Osteoblast (primary cell): ENCODE measurements around the gene NCAM2. TPM values are rescaled to one million over a fixed set of nuclear protein-coding genes. Genes with fewer than 3 reads are reported as not detected.

Source experiments
- DNase-seq: peaks from one replicate; pipeline ENCODE4 v3.0.0; 2011; ENCODE audit warnings: low spot score, mixed read lengths; ENCODE audit not compliant: insufficient read length; ENCODE audit errors: missing footprints
- H2AFZ ChIP-seq: 2 replicates; pipeline ENCODE4 v1.6.0; 2011; ENCODE audit warnings: mild to moderate bottlenecking, low read length
- H3K27ac ChIP-seq: 2 replicates; pipeline ENCODE4 v1.5.1; 2011; ENCODE audit warnings: mild to moderate bottlenecking, low read depth, low read length, moderate library complexity
- H3K27me3 ChIP-seq: 2 replicates; pipeline ENCODE4 v1.6.0; 2012; ENCODE audit warnings: mild to moderate bottlenecking, control low read depth, inconsistent platforms, low read length, moderate library complexity; ENCODE audit not compliant: insufficient read depth
- H3K36me3 ChIP-seq: 2 replicates; pipeline ENCODE4 v1.5.1; 2011; ENCODE audit warnings: mild to moderate bottlenecking, low read length, control low read depth, moderate library complexity; ENCODE audit not compliant: insufficient read depth
- H3K4me1 ChIP-seq: 2 replicates; pipeline ENCODE4 v1.5.1; 2011; ENCODE audit warnings: mild to moderate bottlenecking, low read length, control low read depth, moderate library complexity; ENCODE audit not compliant: insufficient read depth
- H3K4me2 ChIP-seq: 2 replicates; pipeline ENCODE4 v1.6.0; 2011; ENCODE audit warnings: mild to moderate bottlenecking, low read length; ENCODE audit not compliant: insufficient read depth
- H3K4me3 ChIP-seq: fragments of 200-600 bp; sonication (generic); 3 replicates; pipeline ENCODE4 v1.5.1; 2012; ENCODE audit warnings: mild to moderate bottlenecking, low read length, inconsistent platforms; ENCODE audit not compliant: insufficient read depth
- H3K79me2 ChIP-seq: 2 replicates; pipeline ENCODE4 v1.6.0; 2012; ENCODE audit warnings: mild to moderate bottlenecking, low read length, control low read depth, inconsistent platforms; ENCODE audit not compliant: insufficient read depth
- H3K9me3 ChIP-seq: 2 replicates; pipeline ENCODE4 v1.5.1; 2011; ENCODE audit warnings: low read depth, low read length, control low read depth
- H4K20me1 ChIP-seq: 2 replicates; pipeline ENCODE4 v1.6.0; 2012; ENCODE audit warnings: mild to moderate bottlenecking, low read length, control low read depth; ENCODE audit not compliant: insufficient read depth
- total RNA-seq: library from RNA; depleted of rRNA; stranded (reverse); fragments of >200 nt; gene quantifications from 2 replicates; pipeline ENCODE4 v1.2.3, GENCODE V29; 2012
- TF ChIP-seq, protein P1 (sequence below): IDR thresholded peaks from 2 replicates; pipeline ENCODE4 v1.5.1; 2011; ENCODE audit warnings: mild to moderate bottlenecking, low read depth, low read length, moderate library complexity; ENCODE audit errors: extremely low read depth

NCAM2 gene
- total RNA-seq, 1 donor = 8.0 TPM

DNA sequence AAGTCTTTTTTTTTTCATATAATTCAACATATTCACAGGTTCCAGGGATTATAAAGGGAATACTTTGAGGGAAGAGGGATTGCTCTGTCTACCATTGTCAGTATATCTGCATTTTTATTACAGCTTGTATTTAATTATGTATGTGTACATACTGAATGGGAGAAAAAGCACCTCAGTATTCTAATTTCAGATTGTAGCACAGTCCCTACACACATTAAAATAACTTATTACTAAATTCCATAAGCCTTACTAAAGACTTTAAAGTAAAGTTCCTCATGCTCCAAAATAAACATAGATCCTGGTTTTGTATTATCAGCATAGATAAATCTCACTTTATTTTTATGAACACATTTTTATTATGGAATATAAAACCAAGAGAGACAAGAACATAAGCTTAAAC, 134.2 kb downstream of the NCAM2 start:
- DNase-seq = no peak
- no peak overlapping the region for H2AFZ ChIP-seq
- H4K20me1 ChIP-seq = no peaks in the 10 kb centered on the region
- H3K36me3 ChIP-seq = no peaks in the 10 kb centered on the region
- H3K27me3 ChIP-seq = no peaks in the 10 kb centered on the region
- H3K4me2 ChIP-seq = no peak overlapping the region
- H3K4me3 ChIP-seq = no peak overlapping the region
- no peaks in the 10 kb centered on the region for H3K79me2 ChIP-seq
- no peak overlapping the region for H3K27ac ChIP-seq
- TF ChIP-seq, protein P1, sequence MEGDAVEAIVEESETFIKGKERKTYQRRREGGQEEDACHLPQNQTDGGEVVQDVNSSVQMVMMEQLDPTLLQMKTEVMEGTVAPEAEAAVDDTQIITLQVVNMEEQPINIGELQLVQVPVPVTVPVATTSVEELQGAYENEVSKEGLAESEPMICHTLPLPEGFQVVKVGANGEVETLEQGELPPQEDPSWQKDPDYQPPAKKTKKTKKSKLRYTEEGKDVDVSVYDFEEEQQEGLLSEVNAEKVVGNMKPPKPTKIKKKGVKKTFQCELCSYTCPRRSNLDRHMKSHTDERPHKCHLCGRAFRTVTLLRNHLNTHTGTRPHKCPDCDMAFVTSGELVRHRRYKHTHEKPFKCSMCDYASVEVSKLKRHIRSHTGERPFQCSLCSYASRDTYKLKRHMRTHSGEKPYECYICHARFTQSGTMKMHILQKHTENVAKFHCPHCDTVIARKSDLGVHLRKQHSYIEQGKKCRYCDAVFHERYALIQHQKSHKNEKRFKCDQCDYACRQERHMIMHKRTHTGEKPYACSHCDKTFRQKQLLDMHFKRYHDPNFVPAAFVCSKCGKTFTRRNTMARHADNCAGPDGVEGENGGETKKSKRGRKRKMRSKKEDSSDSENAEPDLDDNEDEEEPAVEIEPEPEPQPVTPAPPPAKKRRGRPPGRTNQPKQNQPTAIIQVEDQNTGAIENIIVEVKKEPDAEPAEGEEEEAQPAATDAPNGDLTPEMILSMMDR = no peak
- H3K9me3 ChIP-seq = no peaks in the 10 kb centered on the region
- no peaks in the 10 kb centered on the region for H3K4me1 ChIP-seq

DNA sequence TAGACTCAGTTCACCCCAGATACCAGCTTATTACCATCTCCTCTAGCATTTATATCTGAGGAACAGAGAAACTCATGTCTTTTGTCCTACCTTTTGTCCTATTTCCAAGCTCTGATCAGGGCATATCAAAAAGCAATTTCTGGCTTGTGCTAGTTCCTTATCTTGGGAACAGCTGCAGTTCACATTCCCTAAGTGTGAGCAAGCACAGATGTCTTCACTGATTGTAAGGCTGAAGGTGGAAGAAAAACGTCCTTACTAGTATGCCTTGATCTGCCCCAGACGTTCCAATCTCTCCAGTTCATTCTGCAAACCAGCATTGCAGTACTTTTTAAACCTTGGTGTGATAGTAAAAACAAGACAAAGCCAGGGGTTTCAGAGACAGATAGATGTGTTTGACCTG, 139.8 kb downstream of the NCAM2 start:
- no peaks in the 10 kb centered on the region for H3K27me3 ChIP-seq
- H3K79me2 ChIP-seq = no peaks in the 10 kb centered on the region
- TF ChIP-seq, protein P1 = no peak
- no peaks in the 10 kb centered on the region for H3K4me1 ChIP-seq
- no peak overlapping the region for H3K4me3 ChIP-seq
- no peak overlapping the region for H3K4me2 ChIP-seq
- H3K36me3 ChIP-seq = no peaks in the 10 kb centered on the region
- H3K27ac ChIP-seq = no peak overlapping the region
- no peaks in the 10 kb centered on the region for H4K20me1 ChIP-seq
- H2AFZ ChIP-seq = no peak overlapping the region
- H3K9me3 ChIP-seq = no peaks in the 10 kb centered on the region
- no peak for DNase-seq

DNA sequence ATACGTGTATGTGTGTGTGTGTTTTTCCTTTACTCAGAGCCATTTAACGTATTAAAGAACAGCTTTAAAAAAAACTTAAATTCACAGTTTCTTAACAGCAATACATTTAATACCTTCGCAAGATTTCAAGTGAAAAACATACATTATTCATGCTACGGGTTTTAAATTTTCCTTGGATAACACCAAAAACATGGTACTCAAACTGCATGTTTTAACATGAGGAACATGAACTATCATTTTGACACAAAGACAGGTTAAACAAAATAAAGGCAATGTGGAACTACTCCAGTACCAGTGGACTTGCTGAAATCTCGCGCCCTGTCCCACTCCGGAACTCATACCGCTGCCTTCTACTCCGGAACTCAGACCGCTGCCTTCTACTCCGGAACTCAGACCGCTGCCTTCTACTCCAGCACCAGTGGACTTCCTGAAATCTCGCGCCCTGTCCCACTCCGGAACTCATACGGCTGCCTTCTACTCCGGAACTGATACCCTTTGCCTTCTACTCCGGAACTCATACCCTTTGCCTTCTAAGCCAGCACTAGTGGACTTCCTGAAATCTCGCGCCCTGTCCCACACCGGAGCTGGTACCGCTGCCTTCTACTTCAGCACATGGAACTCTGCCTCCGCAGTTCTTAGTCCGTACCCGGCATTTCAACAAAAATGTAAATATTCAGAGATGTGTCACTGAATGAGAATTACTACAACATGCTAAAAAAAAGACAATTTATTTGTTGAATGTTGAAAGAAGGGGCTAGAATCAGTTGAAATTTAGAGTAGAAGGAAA, 148.6 kb downstream of the NCAM2 start:
- Histone ChIP-seq H4K20me1 (no peaks in the 10 kb centered on the region), H3K4me1 (no peaks in the 10 kb centered on the region), H2AFZ (no peak overlapping the region), H3K9me3 (no peaks in the 10 kb centered on the region), H3K4me3 (no peak overlapping the region), H3K27ac (no peak overlapping the region), H3K36me3 (no peaks in the 10 kb centered on the region), H3K4me2 (no peak overlapping the region), H3K79me2 (no peaks in the 10 kb centered on the region), H3K27me3 (no peaks in the 10 kb centered on the region)
- TF ChIP-seq, protein P1 = no peak
- no peak for DNase-seq

DNA sequence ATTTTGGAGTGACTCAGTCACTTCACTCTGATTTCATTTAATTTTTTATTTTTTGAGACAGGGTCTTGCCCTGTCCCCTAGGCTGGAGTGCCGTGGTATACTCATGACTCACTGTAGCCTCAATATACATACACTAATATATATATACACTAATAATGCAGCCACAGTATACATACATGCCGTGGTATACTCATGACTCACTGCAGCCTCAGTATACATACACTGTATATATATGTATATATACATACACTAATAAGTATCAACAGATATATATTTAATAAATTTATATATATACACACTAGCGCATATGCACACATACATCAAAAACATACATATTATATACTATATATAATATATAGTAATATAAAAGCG, 149.2 kb downstream of the NCAM2 start:
- Histone ChIP-seq H4K20me1 (no peaks in the 10 kb centered on the region), H3K4me3 (no peak overlapping the region), H2AFZ (no peak overlapping the region), H3K4me1 (no peaks in the 10 kb centered on the region), H3K9me3 (no peaks in the 10 kb centered on the region), H3K79me2 (no peaks in the 10 kb centered on the region), H3K27me3 (no peaks in the 10 kb centered on the region), H3K27ac (no peak overlapping the region), H3K36me3 (no peaks in the 10 kb centered on the region), H3K4me2 (no peak overlapping the region)
- TF ChIP-seq, protein P1 = no peak
- no peak for DNase-seq
